OCI-LY3 (cell line): ENCODE results near the gene ACOX1.

Source experiments
- EZH2phosphoT487 ChIP-seq: fragments of 200-600 bp; shearing (Covaris generic); IDR thresholded peaks from 2 replicates; pipeline ENCODE4 v1.6.1; 2018; ENCODE audit warnings: antibody characterized with exemption, mixed run types, low read depth
- TF ChIP-seq, protein P1 (sequence below): fragments of 200-600, 300-600 bp; sonication (generic); IDR thresholded peaks from 2 replicates; pipeline ENCODE4 v1.5.1; 2014; ENCODE audit warnings: antibody characterized with exemption, low read length, low read depth

GRCh38 chr17:75897160-75898019 is 81.6 kb downstream of the ACOX1 start:
- TF ChIP-seq, protein P1, sequence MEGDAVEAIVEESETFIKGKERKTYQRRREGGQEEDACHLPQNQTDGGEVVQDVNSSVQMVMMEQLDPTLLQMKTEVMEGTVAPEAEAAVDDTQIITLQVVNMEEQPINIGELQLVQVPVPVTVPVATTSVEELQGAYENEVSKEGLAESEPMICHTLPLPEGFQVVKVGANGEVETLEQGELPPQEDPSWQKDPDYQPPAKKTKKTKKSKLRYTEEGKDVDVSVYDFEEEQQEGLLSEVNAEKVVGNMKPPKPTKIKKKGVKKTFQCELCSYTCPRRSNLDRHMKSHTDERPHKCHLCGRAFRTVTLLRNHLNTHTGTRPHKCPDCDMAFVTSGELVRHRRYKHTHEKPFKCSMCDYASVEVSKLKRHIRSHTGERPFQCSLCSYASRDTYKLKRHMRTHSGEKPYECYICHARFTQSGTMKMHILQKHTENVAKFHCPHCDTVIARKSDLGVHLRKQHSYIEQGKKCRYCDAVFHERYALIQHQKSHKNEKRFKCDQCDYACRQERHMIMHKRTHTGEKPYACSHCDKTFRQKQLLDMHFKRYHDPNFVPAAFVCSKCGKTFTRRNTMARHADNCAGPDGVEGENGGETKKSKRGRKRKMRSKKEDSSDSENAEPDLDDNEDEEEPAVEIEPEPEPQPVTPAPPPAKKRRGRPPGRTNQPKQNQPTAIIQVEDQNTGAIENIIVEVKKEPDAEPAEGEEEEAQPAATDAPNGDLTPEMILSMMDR, result no peak
- no peak for TF ChIP-seq EZH2phosphoT487
